ENCODE data around the gene NR2F1-AS1.

- no peak for TF ChIP-seq POLR2A (IDR thresholded peaks at IDR 0.05; ENCODE audit: low read depth, low read length)
- no peak for TF ChIP-seq CTCF (IDR thresholded peaks at IDR 0.05; ENCODE audit: extremely low read depth in 1 of 2, insufficient read depth in 1 of 2, low read depth in 1 of 2, low read length in 2 of 2)
- peak; percentile 56 for TF ChIP-seq FOS (IDR thresholded peaks at IDR 0.05; ENCODE audit: borderline replicate concordance, insufficient read depth, low read length)
Measured at GRCh38 chr5:93519740-93520139, 61.3 kb downstream of the NR2F1-AS1 start.
